ENCODE measurements around the gene ANAPC16.

GRCh38 chr10:72218325-72218724 is 2.5 kb downstream of the ANAPC16 start:
- TF ChIP-seq, protein P1, sequence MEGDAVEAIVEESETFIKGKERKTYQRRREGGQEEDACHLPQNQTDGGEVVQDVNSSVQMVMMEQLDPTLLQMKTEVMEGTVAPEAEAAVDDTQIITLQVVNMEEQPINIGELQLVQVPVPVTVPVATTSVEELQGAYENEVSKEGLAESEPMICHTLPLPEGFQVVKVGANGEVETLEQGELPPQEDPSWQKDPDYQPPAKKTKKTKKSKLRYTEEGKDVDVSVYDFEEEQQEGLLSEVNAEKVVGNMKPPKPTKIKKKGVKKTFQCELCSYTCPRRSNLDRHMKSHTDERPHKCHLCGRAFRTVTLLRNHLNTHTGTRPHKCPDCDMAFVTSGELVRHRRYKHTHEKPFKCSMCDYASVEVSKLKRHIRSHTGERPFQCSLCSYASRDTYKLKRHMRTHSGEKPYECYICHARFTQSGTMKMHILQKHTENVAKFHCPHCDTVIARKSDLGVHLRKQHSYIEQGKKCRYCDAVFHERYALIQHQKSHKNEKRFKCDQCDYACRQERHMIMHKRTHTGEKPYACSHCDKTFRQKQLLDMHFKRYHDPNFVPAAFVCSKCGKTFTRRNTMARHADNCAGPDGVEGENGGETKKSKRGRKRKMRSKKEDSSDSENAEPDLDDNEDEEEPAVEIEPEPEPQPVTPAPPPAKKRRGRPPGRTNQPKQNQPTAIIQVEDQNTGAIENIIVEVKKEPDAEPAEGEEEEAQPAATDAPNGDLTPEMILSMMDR (IDR thresholded peaks at IDR 0.05; ENCODE audit: low read length): no peak
- no peak for TF ChIP-seq EZH2 (IDR thresholded peaks at IDR 0.05; ENCODE audit: borderline replicate concordance, low read length)

All from OCI-LY1 (cell line).